Kidney epithelial cell (primary cell): ENCODE measurements around the gene NPEPL1. TPM values are rescaled to one million over a fixed set of nuclear protein-coding genes. Genes with fewer than 3 reads are reported as not detected.

ENCODE experiments used
- DNase-seq: peaks from one replicate; pipeline ENCODE4 v3.0.0-alpha.2; 2010; ENCODE audit warnings: low read depth
- H3K27me3 ChIP-seq: 2 replicates; pipeline ENCODE4 v1.6.0; 2011; ENCODE audit warnings: low read length; ENCODE audit not compliant: control insufficient read depth, insufficient read depth
- H3K36me3 ChIP-seq: 2 replicates; pipeline ENCODE4 v1.5.1; 2011; ENCODE audit warnings: low read length; ENCODE audit not compliant: control insufficient read depth, insufficient read depth
- H3K4me3 ChIP-seq: 2 replicates; pipeline ENCODE4 v1.5.1; 2011; ENCODE audit warnings: low read depth, mild to moderate bottlenecking, control low read depth, low read length
- CTCF ChIP-seq: IDR thresholded peaks from 2 replicates; pipeline ENCODE4 v1.5.1; 2011; ENCODE audit warnings: mild to moderate bottlenecking, moderate library complexity, low read length, control low read depth, inconsistent platforms; ENCODE audit not compliant: insufficient read depth, poor library complexity, severe bottlenecking
- total RNA-seq: library from RNA; depleted of rRNA; stranded (reverse); fragments of >200 nt; gene quantifications from 2 replicates; pipeline ENCODE4 v1.2.3, GENCODE V29; 2015

NPEPL1 gene
- total RNA-seq, 1 donor from 2014 or later, result 29.7 TPM

- no peak for DNase-seq
These were observed 35.8 kb upstream of the NPEPL1 start for GRCh38 chr20:58656831-58657230.

GRCh38 chr20:58657262-58657661 lies 35.3 kb upstream of the NPEPL1 start:
- TF ChIP-seq CTCF, result no peak
- H3K4me3 ChIP-seq, result no peak overlapping the region

More at GRCh38 chr20:58656831-58657230, 35.8 kb upstream of the NPEPL1 start:
- TF ChIP-seq CTCF, result no peak
- Histone ChIP-seq H3K27me3 (no peaks in the 10 kb centered on the region), H3K4me3 (no peak overlapping the region), H3K36me3 (no peaks in the 10 kb centered on the region)

GRCh38 chr20:58657986-58658385 lies 34.6 kb upstream of the NPEPL1 start:
- no peak for DNase-seq
- Histone ChIP-seq H3K4me3 (no peak overlapping the region), H3K36me3 (no peaks in the 10 kb centered on the region), H3K27me3 (no peaks in the 10 kb centered on the region)
- no peak for TF ChIP-seq CTCF

More at GRCh38 chr20:58657262-58657661, 35.3 kb upstream of the NPEPL1 start:
- no peak for DNase-seq
- Histone ChIP-seq H3K27me3 (no peaks in the 10 kb centered on the region), H3K36me3 (no peaks in the 10 kb centered on the region)

- Histone ChIP-seq H3K27me3 (no peaks in the 10 kb centered on the region), H3K36me3 (no peaks in the 10 kb centered on the region), H3K4me3 (no peak overlapping the region)
- TF ChIP-seq CTCF, result no peak
- DNase-seq, result no peak
These were observed 33.8 kb upstream of the NPEPL1 start for GRCh38 chr20:58658760-58659159.

GRCh38 chr20:58659841-58660240 lies 32.8 kb upstream of the NPEPL1 start:
- DNase-seq, result no peak
- TF ChIP-seq CTCF, result no peak
- H3K36me3 ChIP-seq, result no peaks in the 10 kb centered on the region
- H3K4me3 ChIP-seq, result no peak overlapping the region
- no peaks in the 10 kb centered on the region for H3K27me3 ChIP-seq

GRCh38 chr20:58660855-58661597 lies 31.6 kb upstream of the NPEPL1 start:
- H3K27me3 ChIP-seq, result no peaks in the 10 kb centered on the region
- no peak for TF ChIP-seq CTCF
- H3K36me3 ChIP-seq, result no peaks in the 10 kb centered on the region
- DNase-seq, result no peak
- no peak overlapping the region for H3K4me3 ChIP-seq
